Dendritic cell treated with granulocyte-macrophage colony-stimulating factor and Interleukin-4, amounts not matched to agents 40 ng/mL and 50 ng/mL, for 4 days (primary cell): ENCODE data around the gene ANKRD39.

Experiments
- H3K27ac Mint-ChIP-seq: one replicate; pipeline ENCODE4 v1.8.0; 2022; ENCODE audit warnings: mild to moderate bottlenecking, mixed read lengths
- H3K27me3 Mint-ChIP-seq: one replicate; pipeline ENCODE4 v1.8.0; 2022; ENCODE audit warnings: mild to moderate bottlenecking, mixed read lengths
- H3K36me3 Mint-ChIP-seq: one replicate; pipeline ENCODE4 v1.8.0; 2022; ENCODE audit warnings: low read depth, mixed read lengths
- H3K4me1 Mint-ChIP-seq: one replicate; pipeline ENCODE4 v1.8.0; 2022; ENCODE audit warnings: low read depth, mixed read lengths
- H3K4me3 Mint-ChIP-seq: one replicate; pipeline ENCODE4 v1.8.0; 2022; ENCODE audit warnings: mild to moderate bottlenecking, moderate library complexity, mixed read lengths
- H3K9me3 Mint-ChIP-seq: one replicate; pipeline ENCODE4 v1.8.0; 2022; ENCODE audit warnings: mixed read lengths
- intact Hi-C: fragments of 100-400 bp; cut with micrococcal nuclease; formaldehyde crosslinking; loops from one replicate; pipeline ENCODE4 v1.15.0; 2022

Gene ANKRD39

DNA sequence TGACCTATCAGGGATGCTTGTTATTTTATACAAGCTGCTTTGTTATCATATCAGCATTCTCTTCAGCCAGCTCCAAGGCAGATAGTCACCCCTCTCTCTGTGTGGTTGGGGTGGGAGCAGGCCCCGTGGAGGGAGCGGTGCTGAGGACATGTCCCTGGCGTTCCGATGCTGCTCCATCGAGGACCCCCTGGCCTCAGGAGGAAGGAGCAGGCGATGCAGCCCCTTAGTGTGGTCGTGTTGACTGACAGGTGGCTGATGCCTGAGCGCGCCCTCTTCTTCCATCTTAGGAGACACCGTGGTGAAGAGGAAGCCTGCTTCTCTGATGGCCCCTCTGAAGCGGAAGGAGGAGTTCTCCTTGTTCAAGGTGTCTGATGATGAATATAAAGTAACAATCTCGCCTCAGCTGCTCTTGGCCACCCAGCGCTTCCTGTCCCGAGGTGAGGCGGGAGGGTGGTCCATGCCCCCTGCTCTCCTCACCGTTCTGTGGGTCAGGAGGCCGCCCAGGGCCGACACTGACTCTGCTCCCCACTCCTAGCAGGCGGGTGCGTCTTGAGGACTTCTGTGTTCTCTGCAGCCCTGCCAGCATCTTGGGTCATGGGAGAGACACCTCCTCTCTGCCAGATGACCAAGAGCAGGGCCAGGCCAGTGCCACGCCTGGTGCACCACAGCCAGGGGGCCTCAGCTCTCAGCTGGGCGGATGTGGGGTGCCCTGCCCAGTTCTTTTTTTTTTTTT is 31.1 kb downstream of the ANKRD39 start:
- Mint-ChIP-seq H3K4me1 (no peaks in the 10 kb centered on the region), H3K4me3 (no peak overlapping the region), H3K27me3 (no peaks in the 10 kb centered on the region), H3K27ac (no peak overlapping the region), H3K9me3 (no peaks in the 10 kb centered on the region), H3K36me3 (peaks cover 74% of the 10 kb centered on the region)
- intact Hi-C loops = no loop called here

DNA sequence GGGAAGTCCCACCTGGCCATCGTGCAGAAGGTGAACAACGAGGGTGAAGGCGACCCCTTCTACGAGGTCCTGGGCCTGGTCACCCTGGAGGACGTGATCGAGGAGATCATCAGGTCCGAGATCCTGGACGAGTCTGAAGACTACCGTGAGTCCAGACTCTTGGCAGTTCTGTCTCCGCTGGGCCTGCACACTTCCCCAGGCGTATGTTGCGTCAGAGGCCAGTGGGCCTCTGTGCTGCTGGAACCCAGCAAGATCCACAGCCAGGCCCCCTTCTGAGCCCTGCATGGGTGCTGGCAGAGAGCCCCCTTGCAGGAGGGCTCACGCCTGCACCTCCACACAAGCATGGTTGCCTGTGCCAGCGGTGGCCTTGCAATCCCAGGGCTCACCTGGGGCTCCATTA is 32.8 kb downstream of the ANKRD39 start:
- Mint-ChIP-seq H3K36me3 (peaks cover 64% of the 10 kb centered on the region), H3K4me3 (no peak overlapping the region), H3K9me3 (no peaks in the 10 kb centered on the region), H3K27ac (no peak overlapping the region), H3K4me1 (peaks cover 11% of the 10 kb centered on the region), H3K27me3 (no peaks in the 10 kb centered on the region)
- intact Hi-C loops = no loop called here

DNA sequence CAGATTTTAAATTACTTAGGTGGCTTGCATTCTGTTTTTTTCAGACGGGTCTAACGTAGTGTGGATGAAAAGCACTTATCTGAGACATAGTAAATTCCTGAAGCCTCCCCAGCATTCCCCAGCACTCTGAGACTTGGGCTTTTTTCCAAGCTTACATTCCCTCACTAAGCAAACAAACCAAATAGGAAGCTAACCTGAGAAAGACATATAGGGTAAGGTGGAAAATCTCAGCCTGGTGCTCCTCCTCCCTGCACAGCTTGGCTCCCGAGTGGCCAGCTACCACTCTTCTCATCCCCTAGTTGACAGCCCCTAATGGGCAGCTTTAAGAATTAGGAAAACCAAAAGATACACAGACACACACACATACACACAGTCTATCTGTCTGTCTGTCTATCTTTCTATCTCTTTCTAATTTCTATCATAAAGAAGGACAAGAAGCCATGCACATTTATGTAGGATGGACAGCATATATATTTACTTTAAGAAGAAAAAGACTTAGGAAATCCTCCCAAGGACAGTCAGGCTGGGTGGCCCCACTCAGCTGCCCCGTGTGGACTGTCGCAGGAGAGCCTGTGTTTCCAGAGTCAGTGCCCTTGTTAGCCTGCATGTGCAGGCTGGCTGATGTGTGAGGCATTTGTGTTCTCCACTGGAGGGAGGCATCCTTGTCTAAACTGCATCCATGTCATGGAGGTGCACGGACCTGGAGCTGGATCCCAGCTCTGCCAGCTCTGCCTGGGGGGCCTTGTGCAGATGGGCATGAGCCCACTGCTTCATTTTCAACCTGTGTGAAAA is 33.5 kb downstream of the ANKRD39 start:
- Mint-ChIP-seq H3K27me3 (no peaks in the 10 kb centered on the region), H3K36me3 (peaks cover 64% of the 10 kb centered on the region), H3K27ac (no peak overlapping the region), H3K4me3 (no peak overlapping the region), H3K4me1 (peaks cover 19% of the 10 kb centered on the region), H3K9me3 (no peaks in the 10 kb centered on the region)
- intact Hi-C loops = no loop called here

- intact Hi-C loops = no loop called here
- Mint-ChIP-seq H3K9me3 (no peaks in the 10 kb centered on the region), H3K27me3 (peaks cover 4% of the 10 kb centered on the region), H3K4me1 (peaks cover 30% of the 10 kb centered on the region), H3K27ac (no peak overlapping the region), H3K36me3 (peaks cover 64% of the 10 kb centered on the region), H3K4me3 (no peak overlapping the region)
Observed at GRCh38 chr2:96823198-96823597, 34.6 kb downstream of the ANKRD39 start.

- no peak overlapping the region for H3K27ac Mint-ChIP-seq
- H3K36me3 Mint-ChIP-seq = peaks cover 64% of the 10 kb centered on the region
- H3K4me1 Mint-ChIP-seq = peaks cover 34% of the 10 kb centered on the region
- H3K9me3 Mint-ChIP-seq = no peaks in the 10 kb centered on the region
- intact Hi-C loops = no loop called here
- no peak overlapping the region for H3K4me3 Mint-ChIP-seq
- H3K27me3 Mint-ChIP-seq = peaks cover 4% of the 10 kb centered on the region
Observed at GRCh38 chr2:96822786-96823185, 35.0 kb downstream of the ANKRD39 start.

DNA sequence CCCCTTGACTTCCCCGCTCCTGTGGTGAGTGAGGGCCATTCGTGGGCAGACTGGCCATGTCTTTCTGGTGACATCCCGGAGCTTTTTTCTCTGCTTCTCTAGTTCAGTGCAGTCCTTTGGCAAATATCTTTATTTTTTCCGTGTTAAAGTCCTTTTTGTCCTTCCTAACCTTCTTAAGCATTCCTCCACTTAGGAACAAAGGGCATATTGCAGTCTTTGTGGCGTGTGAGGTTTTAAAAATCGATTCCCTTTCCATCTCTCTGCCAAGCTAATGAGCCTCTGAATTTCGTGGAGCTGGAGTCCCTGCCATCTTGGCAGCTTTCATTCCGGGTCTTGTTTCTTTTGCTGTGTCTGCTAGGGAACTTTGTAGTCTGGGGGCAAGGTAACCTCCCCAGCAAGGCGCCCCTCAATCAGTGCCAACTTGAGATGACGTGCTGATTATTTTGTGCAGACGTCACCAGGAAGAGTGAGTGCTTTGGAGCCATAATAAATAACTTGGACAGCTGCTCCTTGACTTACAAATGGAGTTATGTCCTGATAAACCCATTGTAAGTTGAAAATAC is 36.6 kb downstream of the ANKRD39 start:
- Mint-ChIP-seq H3K36me3 (peaks cover 49% of the 10 kb centered on the region), H3K27me3 (peaks cover 4% of the 10 kb centered on the region), H3K4me1 (peaks cover 41% of the 10 kb centered on the region), H3K4me3 (no peak overlapping the region), H3K9me3 (no peaks in the 10 kb centered on the region), H3K27ac (no peak overlapping the region)
- intact Hi-C loops = no loop called here

- intact Hi-C loops = loop anchor here (5.0 kb wide), 1 partner anchor 58 kb away; the partner anchor contains the start of gene CNNM4
- H3K4me3 Mint-ChIP-seq = no peak overlapping the region
- peaks cover 48% of the 10 kb centered on the region for H3K4me1 Mint-ChIP-seq
- peaks cover 4% of the 10 kb centered on the region for H3K27me3 Mint-ChIP-seq
- H3K9me3 Mint-ChIP-seq = no peaks in the 10 kb centered on the region
- no peak overlapping the region for H3K27ac Mint-ChIP-seq
- H3K36me3 Mint-ChIP-seq = peaks cover 37% of the 10 kb centered on the region
Observed at GRCh38 chr2:96819876-96820511, 37.8 kb downstream of the ANKRD39 start.

DNA sequence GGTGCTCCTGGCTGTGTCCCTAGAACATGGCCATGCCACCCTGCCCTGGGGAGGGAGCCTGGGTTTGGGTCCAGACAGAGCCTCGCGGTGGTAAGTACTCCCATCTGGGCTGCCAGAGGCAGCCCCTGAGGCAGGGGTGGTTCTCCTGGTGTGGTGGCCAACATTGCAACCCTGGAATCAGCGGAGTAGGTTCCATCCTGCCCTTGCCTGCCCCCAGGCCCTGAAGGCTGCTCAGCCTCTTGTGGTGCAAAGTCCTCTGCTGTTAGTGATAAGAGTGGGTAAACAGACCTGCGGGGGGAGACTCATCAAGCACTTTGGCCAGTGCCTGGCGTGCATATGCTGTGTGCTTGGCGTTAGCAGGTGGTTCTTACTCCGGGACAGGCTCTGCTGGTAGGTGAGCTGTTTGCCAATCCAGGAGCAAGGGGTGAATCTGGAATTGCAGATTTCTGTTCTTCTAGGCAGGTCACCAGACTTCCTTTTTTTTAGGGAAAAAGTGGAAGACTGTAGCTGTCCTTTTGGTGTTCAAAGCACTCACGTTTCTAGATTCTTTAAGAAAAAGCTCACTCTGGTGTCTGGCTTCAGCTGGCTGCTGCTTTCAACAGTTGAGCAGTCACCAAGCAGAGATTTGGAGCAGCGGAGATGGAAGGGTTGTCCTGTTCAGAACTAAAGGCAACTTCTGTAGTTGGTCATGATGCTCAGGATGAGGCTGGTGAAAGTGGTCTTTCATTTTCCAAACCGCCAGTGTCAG is 38.5 kb downstream of the ANKRD39 start:
- intact Hi-C loops = loop anchor here (5.0 kb wide), 1 partner anchor 57 kb away; the partner anchor contains the start of gene CNNM4
- Mint-ChIP-seq H3K27me3 (peaks cover 4% of the 10 kb centered on the region), H3K4me1 (peaks cover 50% of the 10 kb centered on the region), H3K4me3 (no peak overlapping the region), H3K9me3 (no peaks in the 10 kb centered on the region), H3K36me3 (peaks cover 31% of the 10 kb centered on the region), H3K27ac (no peak overlapping the region)

- H3K27ac Mint-ChIP-seq = no peak overlapping the region
- peaks cover 50% of the 10 kb centered on the region for H3K4me1 Mint-ChIP-seq
- H3K9me3 Mint-ChIP-seq = no peaks in the 10 kb centered on the region
- peak overlapping the region; percentile 69 for H3K4me3 Mint-ChIP-seq
- H3K27me3 Mint-ChIP-seq = peaks cover 4% of the 10 kb centered on the region
- intact Hi-C loops = loop anchor here (5.0 kb wide), 1 partner anchor 56 kb away; the partner anchor contains the start of gene CNNM4
- peaks cover 32% of the 10 kb centered on the region for H3K36me3 Mint-ChIP-seq
Observed at GRCh38 chr2:96817882-96818281, 39.9 kb downstream of the ANKRD39 start.

DNA sequence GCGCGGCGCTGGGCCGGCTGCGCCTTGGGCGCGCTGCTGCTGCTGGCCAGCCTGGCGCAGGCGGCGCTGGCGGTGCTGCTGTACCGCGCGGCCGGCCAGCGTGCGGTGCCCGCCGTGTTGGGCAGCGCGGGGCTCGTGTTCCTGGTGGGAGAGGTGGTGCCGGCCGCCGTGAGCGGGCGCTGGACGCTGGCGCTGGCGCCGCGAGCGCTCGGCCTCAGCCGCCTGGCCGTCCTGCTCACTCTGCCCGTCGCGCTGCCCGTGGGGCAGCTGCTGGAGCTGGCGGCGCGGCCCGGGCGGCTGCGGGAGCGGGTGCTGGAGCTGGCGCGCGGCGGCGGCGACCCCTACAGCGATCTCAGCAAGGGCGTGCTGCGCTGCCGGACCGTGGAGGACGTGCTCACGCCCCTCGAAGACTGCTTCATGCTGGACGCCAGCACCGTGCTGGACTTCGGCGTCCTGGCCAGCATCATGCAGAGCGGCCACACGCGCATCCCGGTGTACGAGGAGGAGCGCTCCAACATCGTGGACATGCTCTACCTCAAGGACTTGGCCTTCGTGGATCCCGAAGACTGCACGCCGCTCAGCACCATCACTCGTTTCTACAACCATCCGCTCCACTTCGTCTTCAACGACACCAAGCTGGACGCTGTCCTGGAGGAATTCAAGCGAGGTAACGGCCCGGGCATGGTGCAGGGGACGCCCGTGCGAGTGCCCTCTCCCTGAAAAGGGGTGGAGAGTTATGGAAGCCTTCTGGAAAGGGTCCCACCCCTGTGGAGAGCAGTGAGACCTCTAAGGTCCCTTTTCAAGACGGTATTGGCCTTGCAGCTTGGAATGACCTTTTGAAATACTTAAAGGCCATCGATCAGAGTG is 40.7 kb downstream of the ANKRD39 start:
- H3K27ac Mint-ChIP-seq = no peak overlapping the region
- peaks cover 4% of the 10 kb centered on the region for H3K27me3 Mint-ChIP-seq
- H3K4me3 Mint-ChIP-seq = peak overlapping the region; percentile 69
- peaks cover 50% of the 10 kb centered on the region for H3K4me1 Mint-ChIP-seq
- peaks cover 40% of the 10 kb centered on the region for H3K36me3 Mint-ChIP-seq
- intact Hi-C loops = loop anchor here (5.0 kb wide), 1 partner anchor 55 kb away; the partner anchor contains the start of gene CNNM4
- H3K9me3 Mint-ChIP-seq = no peaks in the 10 kb centered on the region

GRCh38 chr2:96816127-96816835 is 41.5 kb downstream of the ANKRD39 start, which contains the start of gene CNNM3:
TSS of gene CNNM3 (plus strand) at chr2:96816268. CDS start at chr2:96816278, 10 bp downstream.
- Mint-ChIP-seq H3K27me3 (peaks cover 4% of the 10 kb centered on the region), H3K9me3 (no peaks in the 10 kb centered on the region), H3K4me3 (peak within 1 kb of the TSS; percentile 81), H3K36me3 (peaks cover 42% of the 10 kb centered on the region), H3K4me1 (peaks cover 48% of the 10 kb centered on the region), H3K27ac (peak within 1 kb of the TSS; percentile 81)
- intact Hi-C loops = loop anchor here (5.0 kb wide), 1 partner anchor 54 kb away; the partner anchor contains the start of gene CNNM4
